Lower lobe of right lung (tissue), 2 donors: ENCODE measurements around the gene REPS2. TPM values are rescaled to one million over a fixed set of nuclear protein-coding genes. Genes with fewer than 3 reads are reported as not detected.

Experiments used
- ATAC-seq, 2 donors: fragments of 200-7000 bp; cut with Tn5 transposase; one replicate each; pipeline ENCODE4 v1.9.1; 2020 to 2022; ENCODE audit warnings: mild to moderate bottlenecking in 2 of 2, moderate library complexity in 2 of 2
- DNase-seq: peaks from one replicate; pipeline ENCODE4 v3.0.0-alpha.2; 2020
- H3K27ac ChIP-seq: fragments of 200-600 bp; one replicate; pipeline ENCODE4 v1.8.0; 2022
- H3K27me3 ChIP-seq: fragments of 200-600 bp; one replicate; pipeline ENCODE4 v1.8.0; 2022; ENCODE audit warnings: low read depth
- H3K36me3 ChIP-seq: fragments of 200-600 bp; one replicate; pipeline ENCODE4 v1.8.0; 2022; ENCODE audit warnings: mild to moderate bottlenecking
- H3K4me1 ChIP-seq: fragments of 200-600 bp; one replicate; pipeline ENCODE4 v1.8.0; 2022
- H3K4me3 ChIP-seq: fragments of 200-600 bp; one replicate; pipeline ENCODE4 v1.8.0; 2022; ENCODE audit warnings: mild to moderate bottlenecking
- H3K9me3 ChIP-seq: fragments of 200-600 bp; one replicate; pipeline ENCODE4 v1.8.0; 2022
- intact Hi-C: fragments of 100-400 bp; cut with DNase I; formaldehyde crosslinking; loops from one replicate; pipeline ENCODE4 v1.11.0; 2022
- total RNA-seq: library from RNA; stranded (reverse); fragmentation: NEBNext Ultra II Directional; extraction: Animal tissue kit (Norgen Biotek cat#: 25700); gene quantifications from one replicate; pipeline ENCODE4 v1.2.1, GENCODE V29; 2021
- TF ChIP-seq, protein P1 (sequence below): fragments of 200-600 bp; IDR thresholded peaks from one replicate; pipeline ENCODE4 v1.8.0; 2022; ENCODE audit warnings: antibody characterized with exemption, mild to moderate bottlenecking
- donor health status: DM: no; HTN: yes; CAD: no; lungs with severe emphysema.

REPS2 gene
- total RNA-seq, 1 donor from 2014 or later = 18.5 TPM

- ATAC-seq (no peak), DNase-seq (no peak)
- TF ChIP-seq, protein P1, sequence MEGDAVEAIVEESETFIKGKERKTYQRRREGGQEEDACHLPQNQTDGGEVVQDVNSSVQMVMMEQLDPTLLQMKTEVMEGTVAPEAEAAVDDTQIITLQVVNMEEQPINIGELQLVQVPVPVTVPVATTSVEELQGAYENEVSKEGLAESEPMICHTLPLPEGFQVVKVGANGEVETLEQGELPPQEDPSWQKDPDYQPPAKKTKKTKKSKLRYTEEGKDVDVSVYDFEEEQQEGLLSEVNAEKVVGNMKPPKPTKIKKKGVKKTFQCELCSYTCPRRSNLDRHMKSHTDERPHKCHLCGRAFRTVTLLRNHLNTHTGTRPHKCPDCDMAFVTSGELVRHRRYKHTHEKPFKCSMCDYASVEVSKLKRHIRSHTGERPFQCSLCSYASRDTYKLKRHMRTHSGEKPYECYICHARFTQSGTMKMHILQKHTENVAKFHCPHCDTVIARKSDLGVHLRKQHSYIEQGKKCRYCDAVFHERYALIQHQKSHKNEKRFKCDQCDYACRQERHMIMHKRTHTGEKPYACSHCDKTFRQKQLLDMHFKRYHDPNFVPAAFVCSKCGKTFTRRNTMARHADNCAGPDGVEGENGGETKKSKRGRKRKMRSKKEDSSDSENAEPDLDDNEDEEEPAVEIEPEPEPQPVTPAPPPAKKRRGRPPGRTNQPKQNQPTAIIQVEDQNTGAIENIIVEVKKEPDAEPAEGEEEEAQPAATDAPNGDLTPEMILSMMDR = no peak
- intact Hi-C loops = no loop called here
- Histone ChIP-seq H3K4me1 (no peaks in the 10 kb centered on the region), H3K27ac (no peak overlapping the region), H3K36me3 (no peaks in the 10 kb centered on the region), H3K27me3 (no peaks in the 10 kb centered on the region), H3K9me3 (no peaks in the 10 kb centered on the region), H3K4me3 (no peak overlapping the region)
Observed at GRCh38 chrX:16981980-16982379, 35.5 kb downstream of the REPS2 start.

- no peak for ATAC-seq
- Histone ChIP-seq H3K27ac (no peak overlapping the region), H3K4me1 (no peaks in the 10 kb centered on the region), H3K4me3 (no peak overlapping the region), H3K36me3 (no peaks in the 10 kb centered on the region), H3K27me3 (no peaks in the 10 kb centered on the region), H3K9me3 (no peaks in the 10 kb centered on the region)
- no peak for DNase-seq
- intact Hi-C loops = no loop called here
- TF ChIP-seq, protein P1 = no peak
Observed at GRCh38 chrX:16983051-16983450, 36.6 kb downstream of the REPS2 start.

DNA sequence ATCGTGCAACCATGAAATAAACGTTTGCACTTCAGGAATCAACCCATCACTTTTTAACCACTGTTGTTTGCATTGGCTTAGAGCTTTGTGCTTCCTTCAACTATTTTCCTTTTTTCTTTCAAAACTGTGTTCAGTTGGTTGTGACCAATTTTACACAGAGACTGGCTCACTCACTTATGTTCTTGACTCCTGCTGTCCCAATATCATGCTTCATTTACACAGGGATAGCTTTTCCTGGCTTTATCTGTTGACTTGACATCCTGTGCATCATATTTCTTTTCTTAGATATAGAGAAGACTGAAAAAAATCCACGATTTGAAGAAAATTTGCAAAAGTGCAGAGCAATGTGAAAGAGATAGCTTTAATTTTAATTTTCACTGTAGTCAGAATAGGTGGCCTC lies 38.8 kb downstream of the REPS2 start:
- Histone ChIP-seq H3K27me3 (no peaks in the 10 kb centered on the region), H3K36me3 (no peaks in the 10 kb centered on the region), H3K27ac (no peak overlapping the region), H3K4me1 (no peaks in the 10 kb centered on the region), H3K9me3 (no peaks in the 10 kb centered on the region), H3K4me3 (no peak overlapping the region)
- ATAC-seq (no peak), DNase-seq (no peak)
- intact Hi-C loops = no loop called here
- TF ChIP-seq, protein P1 = no peak

DNA sequence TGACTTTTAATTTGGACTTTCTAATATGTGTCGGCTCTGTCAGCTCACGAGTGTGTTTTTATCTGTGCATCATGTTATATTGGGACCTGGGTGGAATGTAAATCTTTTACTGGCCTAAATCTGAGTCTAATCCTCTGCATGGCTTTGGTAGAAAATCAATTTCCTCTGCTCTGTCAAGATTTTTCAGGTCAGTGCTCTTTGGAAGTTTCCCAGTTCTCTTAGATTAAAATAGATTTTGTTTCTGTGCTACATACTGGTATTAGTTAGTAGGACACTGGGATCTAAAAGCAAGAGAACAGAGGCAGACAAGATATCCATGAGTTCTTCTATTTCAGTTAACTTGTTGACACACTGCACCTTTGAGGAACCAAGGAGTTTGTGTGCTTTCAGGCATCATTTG lies 39.7 kb downstream of the REPS2 start:
- ATAC-seq (no peak), DNase-seq (no peak)
- Histone ChIP-seq H3K36me3 (no peaks in the 10 kb centered on the region), H3K9me3 (no peaks in the 10 kb centered on the region), H3K27ac (no peak overlapping the region), H3K4me1 (no peaks in the 10 kb centered on the region), H3K4me3 (no peak overlapping the region), H3K27me3 (no peaks in the 10 kb centered on the region)
- intact Hi-C loops = no loop called here
- TF ChIP-seq, protein P1 = no peak

- DNase-seq (no peak), ATAC-seq (no peak)
- H3K4me3 ChIP-seq = no peak overlapping the region
- intact Hi-C loops = no loop called here
- TF ChIP-seq, protein P1 = no peak
- no peaks in the 10 kb centered on the region for H3K4me1 ChIP-seq
- H3K9me3 ChIP-seq = no peaks in the 10 kb centered on the region
- H3K36me3 ChIP-seq = no peaks in the 10 kb centered on the region
- H3K27me3 ChIP-seq = no peaks in the 10 kb centered on the region
- no peak overlapping the region for H3K27ac ChIP-seq
Observed at GRCh38 chrX:16989750-16990149, 43.3 kb downstream of the REPS2 start.

GRCh38 chrX:16990839-16991238 lies 44.4 kb downstream of the REPS2 start:
- intact Hi-C loops = no loop called here
- no peaks in the 10 kb centered on the region for H3K27me3 ChIP-seq
- no peak overlapping the region for H3K27ac ChIP-seq
- no peaks in the 10 kb centered on the region for H3K4me1 ChIP-seq
- ATAC-seq (no peak), DNase-seq (no peak)
- TF ChIP-seq, protein P1 = no peak
- no peak overlapping the region for H3K4me3 ChIP-seq
- H3K9me3 ChIP-seq = no peaks in the 10 kb centered on the region
- no peaks in the 10 kb centered on the region for H3K36me3 ChIP-seq
